CD4-positive, alpha-beta T cell treated with Interferon gamma for 1 hour (primary cell): Measurements from ENCODE around the gene THEMIS.

Source experiments
- DNase-seq: peaks from one replicate; pipeline ENCODE4 v3.0.0-alpha.2; 2020

The THEMIS gene

GRCh38 chr6:127858727-127859391 lies 42.0 kb downstream of the THEMIS start:
- no peak for DNase-seq

DNA sequence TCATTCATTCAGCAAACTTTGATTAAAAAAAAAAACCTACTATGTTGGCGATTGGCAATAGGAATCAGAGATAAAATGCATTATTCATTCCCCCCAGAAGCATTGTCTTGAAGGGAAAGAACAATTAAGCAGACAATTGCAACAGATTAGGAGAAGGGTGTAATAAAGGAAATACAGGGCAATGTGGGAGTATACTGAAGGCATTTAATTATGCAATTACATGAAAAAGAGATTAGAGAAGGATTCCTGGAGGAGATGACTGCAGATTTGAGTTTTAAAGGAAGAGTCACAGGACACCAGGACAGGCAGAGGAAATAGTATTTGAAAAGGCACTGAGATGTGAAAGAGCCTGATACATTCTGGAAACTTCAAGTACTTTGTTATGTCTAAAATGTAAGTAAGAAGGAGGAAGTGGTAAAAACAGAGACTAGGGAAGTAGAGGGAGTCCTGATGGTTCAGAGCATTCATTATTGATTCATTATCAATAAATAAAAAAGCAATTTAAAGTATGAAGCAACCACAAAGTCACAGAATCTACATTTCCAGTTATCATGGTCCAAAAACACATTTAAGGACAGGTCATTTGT lies 43.7 kb downstream of the THEMIS start:
- no peak for DNase-seq

- peak; percentile 1 for DNase-seq
These were observed 45.2 kb downstream of the THEMIS start for GRCh38 chr6:127855542-127856159.

GRCh38 chr6:127854009-127854408 lies 46.8 kb downstream of the THEMIS start:
- DNase-seq: no peak

- no peak for DNase-seq
These were observed 49.7 kb downstream of the THEMIS start for GRCh38 chr6:127851197-127851596.

DNA sequence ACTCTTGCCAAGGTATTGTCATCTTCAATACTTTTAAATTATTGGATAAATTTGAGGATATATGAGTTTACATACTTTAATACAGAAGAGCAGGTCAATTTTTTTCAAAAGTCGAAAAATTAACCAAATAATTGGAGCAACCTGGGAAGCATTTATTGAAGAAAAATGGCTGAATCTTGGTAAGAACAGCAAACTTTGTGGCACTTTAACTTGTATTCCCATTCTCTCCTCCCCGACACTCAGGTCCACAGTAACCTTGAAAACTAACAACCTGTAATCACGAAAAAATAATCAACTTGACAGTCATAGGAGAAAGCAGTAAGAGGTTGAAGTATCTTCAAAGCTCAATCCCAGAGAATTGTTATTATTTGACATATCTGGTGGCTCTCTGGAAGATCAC lies 55.6 kb downstream of the THEMIS start:
- DNase-seq: no peak

DNA sequence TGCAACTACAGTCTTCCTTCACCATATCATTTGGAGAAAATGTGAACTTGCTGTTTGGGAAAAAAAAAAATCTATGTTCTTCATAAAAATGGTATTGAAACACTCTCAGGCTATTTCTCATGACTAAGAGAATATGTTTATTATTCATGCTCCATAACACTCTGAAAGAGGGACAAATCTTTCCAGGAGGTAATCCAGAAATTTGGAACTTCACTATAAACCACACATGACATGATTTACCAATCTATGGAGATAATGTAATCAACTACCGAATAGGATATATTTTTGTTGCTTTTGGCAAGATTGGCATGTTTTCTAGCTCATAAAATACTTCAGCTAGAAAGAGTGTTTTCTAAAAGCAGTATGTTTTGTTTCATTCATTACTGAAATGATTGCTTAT lies 56.3 kb downstream of the THEMIS start:
- no peak for DNase-seq

DNA sequence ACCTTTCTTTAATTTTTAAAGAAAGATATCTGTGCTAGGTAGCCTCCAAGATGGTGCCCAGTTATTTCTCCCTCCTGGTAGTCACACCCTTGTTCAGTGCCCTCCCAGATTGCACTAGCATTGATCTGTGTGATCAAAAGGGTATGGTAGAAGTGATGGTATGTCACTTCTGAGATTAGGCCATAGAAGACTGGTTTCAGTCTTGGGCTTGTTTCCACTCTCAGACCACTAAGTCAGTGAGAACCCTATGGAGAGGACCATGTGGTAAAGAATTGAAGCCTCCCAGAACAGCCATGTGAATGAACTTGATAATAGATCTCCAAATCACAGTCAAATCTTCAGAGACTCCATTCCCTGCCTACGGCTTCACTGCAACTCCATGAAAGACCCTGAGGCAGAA lies 57.3 kb downstream of the THEMIS start:
- DNase-seq: no peak

DNA sequence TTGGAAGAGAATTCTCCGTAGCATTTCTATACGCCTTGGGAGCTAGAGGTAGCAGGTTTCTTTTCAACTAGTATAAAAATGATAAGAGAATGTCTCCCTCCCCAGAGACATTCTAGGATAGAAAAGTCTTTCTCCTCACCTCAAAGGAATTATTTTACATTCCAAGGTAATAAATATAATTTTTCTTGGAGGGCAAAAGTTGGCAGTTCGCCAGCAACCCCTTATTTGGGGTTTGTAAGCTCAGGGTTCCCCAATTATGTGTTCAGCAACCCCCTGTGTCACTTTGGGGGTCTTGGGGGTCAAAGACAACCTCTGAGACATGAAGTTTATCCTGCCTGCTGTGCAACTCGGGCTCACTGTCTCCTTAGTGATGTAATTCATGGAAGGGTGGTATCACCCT lies 58.3 kb downstream of the THEMIS start:
- no peak for DNase-seq

DNA sequence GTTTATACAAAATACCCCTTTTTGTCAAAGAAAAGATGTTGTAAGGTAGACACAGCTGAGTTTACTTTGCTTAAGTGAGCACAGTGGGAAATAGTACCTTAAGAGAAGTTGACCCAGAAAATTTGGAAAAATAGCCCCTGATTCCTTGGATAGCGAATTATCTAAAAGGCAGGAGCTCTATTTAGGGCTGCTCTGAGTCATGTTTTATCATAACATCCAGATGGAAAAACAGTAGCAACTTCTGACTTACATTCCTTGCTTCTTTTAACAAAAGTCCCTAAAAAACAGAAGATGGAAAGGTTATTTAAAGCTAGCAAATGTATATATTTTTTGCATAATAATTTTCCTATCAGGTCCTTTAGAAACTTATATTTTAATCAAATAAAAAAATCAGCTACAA lies 59.0 kb downstream of the THEMIS start:
- no peak for DNase-seq

- DNase-seq: no peak
These were observed 66.7 kb downstream of the THEMIS start for GRCh38 chr6:127834136-127834535.

GRCh38 chr6:127833336-127833735 lies 67.5 kb downstream of the THEMIS start:
- no peak for DNase-seq

- DNase-seq: no peak
These were observed 68.5 kb downstream of the THEMIS start for GRCh38 chr6:127832381-127832780.

DNA sequence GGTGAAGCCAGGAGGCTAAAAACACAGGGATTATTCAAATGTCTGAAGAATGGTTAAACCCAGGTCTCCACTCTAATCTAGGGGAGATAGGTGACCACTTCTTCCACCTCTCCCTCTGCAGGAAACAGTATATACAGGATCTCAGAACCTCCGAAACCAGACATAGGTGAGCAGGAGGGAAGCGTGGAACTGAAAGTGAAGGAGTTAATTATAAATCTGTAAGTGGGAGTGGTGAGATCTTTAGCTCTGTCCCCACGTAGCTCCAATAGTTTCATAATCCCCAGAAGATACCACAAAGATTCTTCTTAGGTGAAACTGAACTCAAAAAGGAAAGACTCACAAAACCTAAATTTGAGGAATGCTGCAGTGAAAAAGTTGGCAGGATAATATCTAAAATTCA lies 76.8 kb downstream of the THEMIS start:
- no peak for DNase-seq

- DNase-seq: no peak
These were observed 79.4 kb downstream of the THEMIS start for GRCh38 chr6:127821431-127821830.

- no peak for DNase-seq
These were observed 82.7 kb downstream of the THEMIS start for GRCh38 chr6:127818149-127818548.

- no peak for DNase-seq
These were observed 84.2 kb downstream of the THEMIS start for GRCh38 chr6:127816643-127817042.

GRCh38 chr6:127813699-127814027 lies 87.2 kb downstream of the THEMIS start:
- DNase-seq: no peak

DNA sequence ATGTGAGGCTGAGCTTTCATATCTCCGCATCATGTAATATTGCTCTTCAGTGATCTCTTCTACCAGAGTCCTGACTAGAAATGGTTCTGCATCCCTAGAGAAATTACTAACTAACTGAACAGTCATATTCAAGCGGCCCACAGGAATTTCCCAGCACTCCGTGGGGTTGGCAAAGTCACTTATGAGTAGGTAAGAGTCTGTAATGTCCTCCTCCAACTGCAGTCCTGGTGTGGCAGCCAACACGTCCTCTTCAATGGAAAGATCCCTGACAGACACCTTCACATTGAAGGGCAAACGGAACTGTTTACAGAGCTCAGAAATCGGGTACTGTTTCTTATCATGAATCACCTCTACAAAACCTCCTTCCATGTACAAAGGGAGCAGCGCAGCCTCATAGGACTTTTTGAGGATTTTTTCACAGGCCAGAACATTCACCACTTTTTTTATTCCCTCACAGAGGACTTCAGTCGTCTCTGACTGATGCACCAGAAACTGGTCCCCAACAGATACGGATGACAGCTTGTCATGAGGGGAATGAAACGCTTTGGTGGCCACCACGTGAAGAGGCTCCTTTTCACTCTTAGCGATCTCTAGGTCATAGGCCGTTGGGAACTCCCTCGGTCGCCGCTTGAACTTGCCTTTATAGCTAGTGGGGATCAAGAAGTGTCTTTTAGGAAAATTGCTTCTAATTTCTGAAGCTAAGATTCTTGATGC lies 87.7 kb downstream of the THEMIS start:
- DNase-seq: no peak

DNA sequence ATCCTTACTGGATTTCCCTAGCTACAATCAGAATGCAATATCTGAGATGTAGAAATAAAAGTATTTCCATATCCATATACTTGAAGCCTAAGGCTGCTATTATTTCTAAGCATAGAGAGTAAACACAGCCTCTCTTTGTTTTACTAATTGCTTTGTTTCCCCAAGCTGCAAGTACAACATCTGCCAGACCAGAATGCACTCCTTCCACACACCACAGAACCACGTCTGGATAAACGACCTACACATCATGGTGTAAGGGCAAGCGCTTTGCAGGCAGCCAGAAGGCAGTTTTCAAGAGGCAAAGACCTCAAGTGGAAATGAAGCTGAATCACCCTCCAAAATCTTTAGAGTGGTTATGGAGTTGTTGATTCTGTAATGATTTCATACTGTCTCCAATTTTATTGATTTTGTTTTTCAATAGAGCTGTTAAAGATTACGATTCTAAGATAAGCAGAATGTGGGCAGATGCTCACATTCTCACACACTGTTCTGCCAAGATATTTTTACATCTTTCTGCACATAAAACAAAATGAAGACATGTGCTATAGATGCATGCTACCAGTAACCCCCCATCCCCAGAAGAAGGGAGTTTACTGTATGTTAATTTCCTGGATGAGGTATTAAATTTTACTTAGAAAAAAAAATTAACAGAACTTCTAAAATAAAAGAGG lies 88.8 kb downstream of the THEMIS start:
- no peak for DNase-seq

GRCh38 chr6:127807806-127808517 lies 92.9 kb downstream of the THEMIS start:
- no peak for DNase-seq

- no peak for DNase-seq
These were observed 104.1 kb downstream of the THEMIS start for GRCh38 chr6:127796713-127797112.

- no peak for DNase-seq
These were observed 106.5 kb downstream of the THEMIS start for GRCh38 chr6:127794405-127794804.
